Esophagus squamous epithelium (tissue), 4 donors: ENCODE measurements around the gene TCF21.

ENCODE experiments used
- CTCF ChIP-seq, 6 experiments: fragments of 450-650 bp in 4 of 6; fragments of 200-600 bp in 2 of 6; sonication (generic) in 2 of 6; IDR thresholded peaks; one replicate each; pipeline ENCODE4 v1.5.1; 2016 to 2019; ENCODE audit warnings: antibody characterized with exemption in 6 of 6, mild to moderate bottlenecking in 4 of 6, moderate library complexity in 4 of 6
- POLR2A ChIP-seq, 4 donors: fragments of 450-650 bp; IDR thresholded peaks; one replicate each; pipeline ENCODE4 v1.6.1; 2017; ENCODE audit warnings: antibody characterized with exemption in 4 of 4, mild to moderate bottlenecking in 4 of 4, moderate library complexity in 3 of 4

GRCh38 chr6:133903855-133904254 is 14.9 kb downstream of the TCF21 start:
- TF ChIP-seq CTCF (IDR thresholded peaks at IDR 0.05) (no peak), POLR2A (IDR thresholded peaks at IDR 0.05) (no peak)
